Body of pancreas (tissue), 4 donors: ENCODE measurements around the gene TGM2.

Experiments used
- CTCF ChIP-seq, 7 experiments: fragments of 450-650 bp in 4 of 7; fragments of 200-600 bp in 3 of 7; sonication (generic) in 3 of 7; IDR thresholded peaks; one replicate each; pipeline ENCODE4 v1.5.1; 2016 to 2019; ENCODE audit warnings: antibody characterized with exemption in 7 of 7
- POLR2A ChIP-seq, 3 donors: fragments of 450-650 bp; IDR thresholded peaks; one replicate each; pipeline ENCODE4 v1.6.1; 2016; ENCODE audit warnings: antibody characterized with exemption in 3 of 3, mild to moderate bottlenecking in 2 of 3

DNA sequence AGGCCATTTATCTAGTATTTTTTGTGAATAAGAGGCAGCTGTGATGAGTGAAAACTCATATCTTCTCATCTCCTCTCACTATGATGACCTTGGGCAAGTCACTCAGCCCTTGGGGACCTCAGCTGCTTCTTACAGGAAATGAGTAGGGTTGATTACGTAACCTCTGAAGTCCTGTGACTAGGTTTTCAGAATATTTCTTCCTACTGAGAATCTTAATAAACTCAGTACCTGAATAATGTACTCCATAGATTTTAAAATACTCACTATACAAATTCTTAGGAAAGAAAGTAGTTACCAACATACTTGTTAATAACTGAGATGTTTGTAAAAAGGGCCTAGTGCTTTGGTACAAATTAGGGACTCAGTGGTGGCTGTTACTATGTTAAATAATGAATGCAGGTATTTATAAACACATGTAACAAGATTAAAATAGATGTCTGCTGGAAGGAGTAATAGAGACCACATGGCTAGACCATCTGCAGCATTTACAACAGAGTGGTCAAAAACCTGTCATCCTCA is 70.6 kb downstream of the TGM2 start:
- TF ChIP-seq CTCF (IDR thresholded peaks at IDR 0.05): no peak
- no peak for TF ChIP-seq POLR2A (IDR thresholded peaks at IDR 0.05)
